ENCODE measurements around the gene ENTPD6.
"Not testable (repeated sequence)": the region's sequence is repeated elsewhere in the genome, so short reads cannot be mapped to it uniquely, and the experiment has no call there.

ENTPD6 gene

GRCh38 chr20:25254986-25255680 is 59.6 kb downstream of the ENTPD6 start:
- DNase-seq, result peak in 29 of 51 donors; percentile 23 to 81 (median 49)

- peak in 1 of 51 donors; percentile 19 for DNase-seq
Observed at GRCh38 chr20:25256226-25256859, 60.8 kb downstream of the ENTPD6 start.

- DNase-seq, result no peak
Observed at GRCh38 chr20:25257130-25257529, 61.6 kb downstream of the ENTPD6 start.

- no peak for DNase-seq
Observed at GRCh38 chr20:25257756-25258475, 62.4 kb downstream of the ENTPD6 start.

- DNase-seq, result peak in 1 of 51 donors; percentile 23
Observed at GRCh38 chr20:25258476-25258805, 62.9 kb downstream of the ENTPD6 start.

GRCh38 chr20:25258828-25259227 is 63.3 kb downstream of the ENTPD6 start:
- no peak for DNase-seq

GRCh38 chr20:25259358-25259757 is 63.8 kb downstream of the ENTPD6 start:
- no peak for DNase-seq

- no peak for DNase-seq
Observed at GRCh38 chr20:25259788-25260254, 64.3 kb downstream of the ENTPD6 start.

GRCh38 chr20:25260770-25261437 is 65.4 kb downstream of the ENTPD6 start:
- DNase-seq, result not testable (repeated sequence)

GRCh38 chr20:25269057-25269832 is 73.7 kb downstream of the ENTPD6 start:
- no peak for DNase-seq

- DNase-seq, result no peak
Observed at GRCh38 chr20:25269833-25270170, 74.3 kb downstream of the ENTPD6 start.

- no peak for DNase-seq
Observed at GRCh38 chr20:25270829-25271251, 75.3 kb downstream of the ENTPD6 start.

- no peak for DNase-seq
Observed at GRCh38 chr20:25271486-25272222, 76.1 kb downstream of the ENTPD6 start.

- no peak for DNase-seq
Observed at GRCh38 chr20:25272223-25273000, 76.9 kb downstream of the ENTPD6 start.

- peak in 24 of 51 donors; percentile 16 to 71 (median 48) for DNase-seq
Observed at GRCh38 chr20:25273046-25273445, 77.5 kb downstream of the ENTPD6 start.

- DNase-seq, result peak in 18 of 51 donors; percentile 24 to 80 (median 42)
Observed at GRCh38 chr20:25273541-25274358, 78.2 kb downstream of the ENTPD6 start.

- no peak for DNase-seq
Observed at GRCh38 chr20:25274481-25274880, 79.0 kb downstream of the ENTPD6 start.

All from hypothalamus (tissue), 51 donors.